Measurements from ENCODE around the gene PACS1.

The PACS1 gene

DNA sequence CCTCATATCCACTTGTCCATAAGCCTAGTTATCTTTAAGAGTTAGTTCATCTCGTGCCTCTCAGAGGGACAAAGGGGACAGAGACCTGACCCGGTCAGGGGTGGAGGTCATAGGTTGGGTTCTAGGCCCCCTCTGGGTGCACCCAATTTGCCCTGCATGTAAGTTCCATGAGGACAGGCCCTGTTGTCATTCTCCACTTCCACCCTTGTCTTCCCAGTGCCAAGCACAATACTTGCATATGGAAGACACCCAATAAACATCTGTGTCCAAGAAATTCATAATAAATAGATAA is 220.2 kb downstream of the PACS1 start:
- no peak overlapping the region for H2BK15ac ChIP-seq (replicated peaks; ENCODE audit: low read depth)
- WGBS (ENCODE audit: extremely low coverage, insufficient coverage, low lambda C conversion rate), result no CpG with 5 or more reads among the region's 2 CpGs
- H3K4ac ChIP-seq (ENCODE audit: low read depth, low read length), result no peak overlapping the region
- peaks cover 15% of the 10 kb centered on the region for H3K27me3 ChIP-seq (ENCODE audit: insufficient read depth, low read length, poor library complexity)
- H3K27ac ChIP-seq (ENCODE audit: low read depth, low read length), result no peak overlapping the region
- peaks cover 2% of the 10 kb centered on the region for H3K4me1 ChIP-seq (ENCODE audit: control insufficient read depth, low read depth, low read length)
- H3K18ac ChIP-seq (ENCODE audit: low read length), result no peak overlapping the region
- peaks cover 8% of the 10 kb centered on the region for H3K79me1 ChIP-seq (ENCODE audit: low read length)
- no peak overlapping the region for H2BK5ac ChIP-seq (ENCODE audit: low read length)
- H2BK120ac ChIP-seq (ENCODE audit: low read depth, low read length), result no peak overlapping the region
- H3K9ac ChIP-seq (ENCODE audit: low read length), result no peak overlapping the region
- no peak for DNase-seq
- no peak overlapping the region for H4K8ac ChIP-seq (ENCODE audit: low read depth, low read length)
- H3K56ac ChIP-seq (ENCODE audit: low read length), result no peak overlapping the region
- no peaks in the 10 kb centered on the region for H3K36me3 ChIP-seq (ENCODE audit: control insufficient read depth, insufficient read depth, low read length)
- no peak overlapping the region for H3K4me3 ChIP-seq (ENCODE audit: low read length)
- H3K4me2 ChIP-seq (ENCODE audit: low read length), result no peak overlapping the region
- H3K79me2 ChIP-seq (ENCODE audit: control insufficient read depth, insufficient read depth, low read length), result peaks cover 6% of the 10 kb centered on the region
- no peak overlapping the region for H2AK5ac ChIP-seq (ENCODE audit: low read length)
- no peak overlapping the region for H4K5ac ChIP-seq (ENCODE audit: low read length)
- no peak overlapping the region for H3K23ac ChIP-seq (ENCODE audit: low read length)

DNA sequence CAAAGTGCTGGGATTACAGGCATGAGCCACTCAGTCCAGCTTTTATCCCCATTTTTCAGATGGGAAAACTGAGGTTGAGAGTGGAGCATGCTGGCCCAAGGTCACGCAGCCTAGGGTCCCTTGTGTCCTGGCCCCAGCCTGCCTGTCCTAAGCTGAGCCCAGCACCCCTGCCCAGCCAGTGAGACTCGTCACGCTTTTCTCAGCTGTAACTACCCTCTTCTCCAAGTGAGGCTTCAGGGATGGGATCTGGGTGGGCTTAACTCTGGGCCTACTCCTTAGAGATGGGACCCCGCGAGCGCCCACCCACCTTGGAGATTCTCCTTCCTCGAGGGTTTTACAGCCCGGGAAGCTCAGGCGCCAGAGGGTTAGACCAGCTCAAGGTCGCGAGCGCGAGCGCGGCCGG is 221.2 kb downstream of the PACS1 start:
- H3K79me2 ChIP-seq (ENCODE audit: control insufficient read depth, insufficient read depth, low read length), result peaks cover 6% of the 10 kb centered on the region
- no peak for DNase-seq
- H3K4me3 ChIP-seq (ENCODE audit: low read length), result no peak overlapping the region
- H3K9ac ChIP-seq (ENCODE audit: low read length), result no peak overlapping the region
- no peak overlapping the region for H4K5ac ChIP-seq (ENCODE audit: low read length)
- no peak overlapping the region for H2BK120ac ChIP-seq (ENCODE audit: low read depth, low read length)
- H3K23ac ChIP-seq (ENCODE audit: low read length), result no peak overlapping the region
- no peak overlapping the region for H3K4me2 ChIP-seq (ENCODE audit: low read length)
- no peak overlapping the region for H2BK15ac ChIP-seq (replicated peaks; ENCODE audit: low read depth)
- no peaks in the 10 kb centered on the region for H3K36me3 ChIP-seq (ENCODE audit: control insufficient read depth, insufficient read depth, low read length)
- peaks cover 15% of the 10 kb centered on the region for H3K27me3 ChIP-seq (ENCODE audit: insufficient read depth, low read length, poor library complexity)
- no peak overlapping the region for H4K8ac ChIP-seq (ENCODE audit: low read depth, low read length)
- no peak overlapping the region for H3K27ac ChIP-seq (ENCODE audit: low read depth, low read length)
- no peak overlapping the region for H3K4ac ChIP-seq (ENCODE audit: low read depth, low read length)
- no CpG with 5 or more reads among the region's 16 CpGs for WGBS (ENCODE audit: extremely low coverage, insufficient coverage, low lambda C conversion rate)
- H2BK5ac ChIP-seq (ENCODE audit: low read length), result no peak overlapping the region
- peaks cover 2% of the 10 kb centered on the region for H3K4me1 ChIP-seq (ENCODE audit: control insufficient read depth, low read depth, low read length)
- no peak overlapping the region for H3K56ac ChIP-seq (ENCODE audit: low read length)
- no peak overlapping the region for H3K18ac ChIP-seq (ENCODE audit: low read length)
- H3K79me1 ChIP-seq (ENCODE audit: low read length), result peaks cover 8% of the 10 kb centered on the region
- no peak overlapping the region for H2AK5ac ChIP-seq (ENCODE audit: low read length)

DNA sequence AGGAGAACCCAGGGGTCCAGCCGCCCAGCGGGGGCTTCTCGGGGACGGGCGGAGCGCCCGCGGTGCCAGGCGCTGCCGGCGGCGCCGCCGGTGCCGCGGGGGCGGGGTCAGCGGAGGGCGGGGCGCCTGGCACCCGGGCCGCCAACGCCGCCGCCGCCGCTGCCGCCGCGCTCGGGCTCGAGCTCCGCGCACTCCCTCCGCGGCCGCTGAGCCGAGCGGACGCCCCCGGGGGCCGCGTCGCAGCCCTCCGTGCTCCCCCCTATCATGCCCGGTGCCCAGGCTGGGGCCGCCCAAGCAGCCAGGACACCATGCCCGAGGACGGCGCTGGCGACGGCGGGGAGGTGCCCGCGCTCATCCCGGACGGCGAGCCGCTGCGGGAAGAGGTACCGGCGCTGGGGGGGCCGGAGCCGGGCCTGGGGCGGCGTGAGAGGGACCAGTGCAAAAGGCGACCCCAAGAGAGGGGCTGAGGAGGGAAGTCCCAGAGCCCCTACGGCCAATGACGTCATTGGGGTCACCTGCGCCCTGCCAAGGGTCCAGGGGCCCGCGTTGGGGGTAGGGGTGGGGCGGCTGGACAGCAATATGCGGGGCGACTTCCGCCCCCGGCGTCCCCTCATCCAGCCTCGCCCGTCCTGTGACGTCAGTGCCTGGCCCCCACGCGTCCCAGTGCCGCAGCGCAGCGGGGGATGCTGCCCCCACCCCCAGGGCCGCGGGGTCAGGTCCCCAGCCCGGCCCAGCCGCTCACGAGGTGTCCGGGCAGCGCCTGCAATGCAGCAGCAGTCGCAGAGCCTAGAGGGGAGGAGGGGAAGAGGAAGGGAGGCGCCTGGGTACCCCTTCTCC is 221.9 kb downstream of the PACS1 start, which contains the start of gene TMEM151A:
TMEM151A (plus strand) TSS at position 189 of the 837 bp plus-strand sequence; CDS start at position 309, 120 bp downstream.
- no peak for DNase-seq
- peaks cover 2% of the 10 kb centered on the region for H3K4me1 ChIP-seq (ENCODE audit: control insufficient read depth, low read depth, low read length)
- H3K4me2 ChIP-seq (ENCODE audit: low read length), result peak within 1 kb of the TSS; percentile 38
- no peak within 1 kb of the TSS for H3K4me3 ChIP-seq (ENCODE audit: low read length)
- H2BK15ac ChIP-seq (replicated peaks; ENCODE audit: low read depth), result no peak within 1 kb of the TSS
- no peak within 1 kb of the TSS for H3K4ac ChIP-seq (ENCODE audit: low read depth, low read length)
- H3K18ac ChIP-seq (ENCODE audit: low read length), result no peak within 1 kb of the TSS
- no peak within 1 kb of the TSS for H4K8ac ChIP-seq (ENCODE audit: low read depth, low read length)
- H3K9ac ChIP-seq (ENCODE audit: low read length), result no peak within 1 kb of the TSS
- H2AK5ac ChIP-seq (ENCODE audit: low read length), result no peak within 1 kb of the TSS
- H3K23ac ChIP-seq (ENCODE audit: low read length), result peak within 1 kb of the TSS; percentile 24
- H3K79me2 ChIP-seq (ENCODE audit: control insufficient read depth, insufficient read depth, low read length), result peaks cover 6% of the 10 kb centered on the region
- no peaks in the 10 kb centered on the region for H3K36me3 ChIP-seq (ENCODE audit: control insufficient read depth, insufficient read depth, low read length)
- no peak within 1 kb of the TSS for H4K5ac ChIP-seq (ENCODE audit: low read length)
- no peak within 1 kb of the TSS for H2BK120ac ChIP-seq (ENCODE audit: low read depth, low read length)
- peaks cover 8% of the 10 kb centered on the region for H3K79me1 ChIP-seq (ENCODE audit: low read length)
- peaks cover 15% of the 10 kb centered on the region for H3K27me3 ChIP-seq (ENCODE audit: insufficient read depth, low read length, poor library complexity)
- no peak within 1 kb of the TSS for H3K56ac ChIP-seq (ENCODE audit: low read length)
- H3K27ac ChIP-seq (ENCODE audit: low read depth, low read length), result no peak within 1 kb of the TSS
- WGBS (ENCODE audit: extremely low coverage, insufficient coverage, low lambda C conversion rate), result no CpG with 5 or more reads among the region's 95 CpGs
- no peak within 1 kb of the TSS for H2BK5ac ChIP-seq (ENCODE audit: low read length)

DNA sequence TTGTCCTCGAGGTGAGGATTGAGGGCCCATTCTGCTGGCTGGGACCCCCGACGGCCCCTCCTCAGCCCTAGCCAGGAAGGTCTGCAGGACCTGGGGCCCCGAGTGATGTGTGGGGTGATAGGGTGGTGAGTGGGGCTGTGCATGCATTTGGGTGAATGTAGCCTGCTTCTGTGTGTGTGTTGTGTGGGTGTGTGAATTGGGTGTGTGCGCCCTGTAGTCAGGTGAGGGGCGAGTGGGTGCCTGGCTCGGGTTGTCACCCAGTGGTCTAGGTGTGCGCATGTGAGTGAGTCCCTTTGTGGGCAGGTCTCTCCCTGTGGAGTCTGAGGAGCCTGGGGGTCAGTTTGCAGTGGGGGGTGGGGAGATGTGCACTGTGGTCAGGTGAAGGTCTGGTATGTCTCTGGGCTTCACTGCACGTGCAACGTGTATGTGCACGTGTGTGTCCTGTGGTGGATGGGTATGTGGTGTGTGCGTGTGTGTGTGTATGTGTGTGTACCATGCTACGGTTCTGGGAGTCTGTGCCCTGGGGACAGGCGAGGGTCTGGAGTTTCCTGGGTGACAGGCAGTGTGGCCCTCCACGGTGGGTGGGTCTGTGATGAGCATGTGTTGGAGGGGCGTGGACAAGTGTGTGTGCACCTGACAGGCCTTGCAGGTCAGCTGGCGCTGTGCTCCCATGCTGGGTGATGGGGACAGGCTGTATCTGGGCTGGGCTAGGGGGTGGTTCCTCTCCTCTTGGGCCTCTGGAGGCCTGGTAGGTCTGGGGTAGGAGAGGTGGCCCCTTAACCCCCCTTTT is 222.7 kb downstream of the PACS1 start:
- Histone ChIP-seq H3K4ac (ENCODE audit: low read depth, low read length) (no peak overlapping the region), H3K4me2 (ENCODE audit: low read length) (no peak overlapping the region), H3K23ac (ENCODE audit: low read length) (no peak overlapping the region), H3K18ac (ENCODE audit: low read length) (no peak overlapping the region), H4K5ac (ENCODE audit: low read length) (no peak overlapping the region), H2AK5ac (ENCODE audit: low read length) (no peak overlapping the region), H2BK120ac (ENCODE audit: low read depth, low read length) (no peak overlapping the region), H4K8ac (ENCODE audit: low read depth, low read length) (no peak overlapping the region), H3K36me3 (ENCODE audit: control insufficient read depth, insufficient read depth, low read length) (no peaks in the 10 kb centered on the region), H3K4me3 (ENCODE audit: low read length) (no peak overlapping the region), H3K27ac (ENCODE audit: low read depth, low read length) (no peak overlapping the region), H3K4me1 (ENCODE audit: control insufficient read depth, low read depth, low read length) (peaks cover 5% of the 10 kb centered on the region), H3K79me1 (ENCODE audit: low read length) (peaks cover 6% of the 10 kb centered on the region), H3K9ac (ENCODE audit: low read length) (no peak overlapping the region), H2BK15ac (replicated peaks; ENCODE audit: low read depth) (no peak overlapping the region), H2BK5ac (ENCODE audit: low read length) (no peak overlapping the region), H3K27me3 (ENCODE audit: insufficient read depth, low read length, poor library complexity) (peaks cover 15% of the 10 kb centered on the region), H3K79me2 (ENCODE audit: control insufficient read depth, insufficient read depth, low read length) (peaks cover 6% of the 10 kb centered on the region), H3K56ac (ENCODE audit: low read length) (no peak overlapping the region)
- DNase-seq, result no peak
- WGBS (ENCODE audit: extremely low coverage, insufficient coverage, low lambda C conversion rate), result no CpG with 5 or more reads among the region's 17 CpGs

DNA sequence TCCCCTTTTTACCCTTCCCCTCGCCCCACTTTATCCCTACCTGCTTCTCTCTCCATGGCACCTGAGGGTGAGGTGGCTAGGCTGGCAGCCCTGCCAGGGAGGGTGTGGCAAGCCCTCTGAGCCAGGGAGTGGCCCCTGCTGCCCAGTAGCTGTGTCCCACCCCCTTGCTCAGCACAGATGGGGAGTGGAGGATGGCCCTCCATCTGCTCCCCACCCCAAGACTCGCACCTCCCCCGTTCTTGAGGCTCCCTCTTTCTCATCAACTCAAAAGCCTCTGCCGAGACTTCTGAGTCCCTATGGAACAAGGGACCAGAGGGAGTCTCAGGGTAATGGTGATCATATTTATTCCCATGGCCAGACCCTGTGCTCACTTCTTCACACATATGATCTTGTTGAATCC is 223.3 kb downstream of the PACS1 start:
- no peak for DNase-seq
- WGBS (ENCODE audit: extremely low coverage, insufficient coverage, low lambda C conversion rate), result no CpG with 5 or more reads among the region's 4 CpGs

More for the DNA sequence above, 223.3 kb downstream of the PACS1 start:
- no peak overlapping the region for H2BK5ac ChIP-seq (ENCODE audit: low read length)
- H3K79me1 ChIP-seq (ENCODE audit: low read length), result peaks cover 2% of the 10 kb centered on the region
- no peak overlapping the region for H3K4ac ChIP-seq (ENCODE audit: low read depth, low read length)
- H4K8ac ChIP-seq (ENCODE audit: low read depth, low read length), result no peak overlapping the region
- H3K27me3 ChIP-seq (ENCODE audit: insufficient read depth, low read length, poor library complexity), result peaks cover 15% of the 10 kb centered on the region
- H3K56ac ChIP-seq (ENCODE audit: low read length), result no peak overlapping the region
- H3K4me3 ChIP-seq (ENCODE audit: low read length), result no peak overlapping the region
- H2BK120ac ChIP-seq (ENCODE audit: low read depth, low read length), result no peak overlapping the region
- peaks cover 2% of the 10 kb centered on the region for H3K79me2 ChIP-seq (ENCODE audit: control insufficient read depth, insufficient read depth, low read length)
- no peak overlapping the region for H4K5ac ChIP-seq (ENCODE audit: low read length)
- no peak overlapping the region for H3K27ac ChIP-seq (ENCODE audit: low read depth, low read length)
- no peak overlapping the region for H3K23ac ChIP-seq (ENCODE audit: low read length)
- peaks cover 4% of the 10 kb centered on the region for H3K4me1 ChIP-seq (ENCODE audit: control insufficient read depth, low read depth, low read length)
- H3K18ac ChIP-seq (ENCODE audit: low read length), result no peak overlapping the region
- no peak overlapping the region for H2AK5ac ChIP-seq (ENCODE audit: low read length)
- no peaks in the 10 kb centered on the region for H3K36me3 ChIP-seq (ENCODE audit: control insufficient read depth, insufficient read depth, low read length)
- H2BK15ac ChIP-seq (replicated peaks; ENCODE audit: low read depth), result no peak overlapping the region
- no peak overlapping the region for H3K9ac ChIP-seq (ENCODE audit: low read length)
- H3K4me2 ChIP-seq (ENCODE audit: low read length), result no peak overlapping the region

All from mesendoderm (in vitro differentiated cells).